Loucy (cell line): Measurements from ENCODE around the gene CRTAC1.
"Not testable (repeated sequence)": the region's sequence is repeated elsewhere in the genome, so short reads cannot be mapped to it uniquely, and the experiment has no call there.

Experiments
- EZH2phosphoT487 ChIP-seq: fragments of 200-600 bp; IDR thresholded peaks from 2 replicates; pipeline ENCODE4 v1.6.1; 2018; ENCODE audit warnings: antibody characterized with exemption, mild to moderate bottlenecking, moderate library complexity, borderline replicate concordance
- TF ChIP-seq, protein P1 (sequence below): fragments of 200-600 bp; sonication (generic); conservative IDR thresholded peaks from 2 replicates; pipeline ENCODE4 v1.5.1; 2014; ENCODE audit warnings: mild to moderate bottlenecking, antibody characterized with exemption, low read length

DNA sequence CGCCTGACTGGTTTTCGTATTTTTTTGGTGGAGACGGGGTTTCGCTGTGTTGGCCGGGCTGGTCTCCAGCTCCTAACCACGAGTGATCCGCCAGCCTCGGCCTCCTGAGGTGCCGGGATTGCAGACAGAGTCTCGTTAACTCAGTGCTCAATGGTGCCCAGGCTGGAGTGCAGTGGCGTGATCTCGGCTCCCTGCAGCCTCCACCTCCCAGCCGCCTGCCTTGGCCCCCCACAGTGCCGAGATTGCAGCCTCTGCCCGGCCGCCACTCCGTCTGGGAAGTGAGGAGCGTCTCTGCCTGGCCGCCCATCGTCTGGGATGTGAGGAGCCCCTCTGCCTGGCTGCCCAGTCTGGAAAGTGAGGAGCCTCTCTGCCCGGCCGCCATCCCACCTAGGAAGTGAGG is 189.3 kb downstream of the CRTAC1 start:
- TF ChIP-seq, protein P1, sequence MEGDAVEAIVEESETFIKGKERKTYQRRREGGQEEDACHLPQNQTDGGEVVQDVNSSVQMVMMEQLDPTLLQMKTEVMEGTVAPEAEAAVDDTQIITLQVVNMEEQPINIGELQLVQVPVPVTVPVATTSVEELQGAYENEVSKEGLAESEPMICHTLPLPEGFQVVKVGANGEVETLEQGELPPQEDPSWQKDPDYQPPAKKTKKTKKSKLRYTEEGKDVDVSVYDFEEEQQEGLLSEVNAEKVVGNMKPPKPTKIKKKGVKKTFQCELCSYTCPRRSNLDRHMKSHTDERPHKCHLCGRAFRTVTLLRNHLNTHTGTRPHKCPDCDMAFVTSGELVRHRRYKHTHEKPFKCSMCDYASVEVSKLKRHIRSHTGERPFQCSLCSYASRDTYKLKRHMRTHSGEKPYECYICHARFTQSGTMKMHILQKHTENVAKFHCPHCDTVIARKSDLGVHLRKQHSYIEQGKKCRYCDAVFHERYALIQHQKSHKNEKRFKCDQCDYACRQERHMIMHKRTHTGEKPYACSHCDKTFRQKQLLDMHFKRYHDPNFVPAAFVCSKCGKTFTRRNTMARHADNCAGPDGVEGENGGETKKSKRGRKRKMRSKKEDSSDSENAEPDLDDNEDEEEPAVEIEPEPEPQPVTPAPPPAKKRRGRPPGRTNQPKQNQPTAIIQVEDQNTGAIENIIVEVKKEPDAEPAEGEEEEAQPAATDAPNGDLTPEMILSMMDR: not testable (repeated sequence)
- not testable (repeated sequence) for TF ChIP-seq EZH2phosphoT487
